GM18526 (cell line): Measurements from ENCODE around the gene TSPOAP1.

Source experiments
- POLR2A ChIP-seq: IDR thresholded peaks from 3 replicates; pipeline ENCODE4 v1.6.1; 2011; ENCODE audit not compliant: insufficient read length; ENCODE audit errors: extremely low read depth

TSPOAP1 gene

DNA sequence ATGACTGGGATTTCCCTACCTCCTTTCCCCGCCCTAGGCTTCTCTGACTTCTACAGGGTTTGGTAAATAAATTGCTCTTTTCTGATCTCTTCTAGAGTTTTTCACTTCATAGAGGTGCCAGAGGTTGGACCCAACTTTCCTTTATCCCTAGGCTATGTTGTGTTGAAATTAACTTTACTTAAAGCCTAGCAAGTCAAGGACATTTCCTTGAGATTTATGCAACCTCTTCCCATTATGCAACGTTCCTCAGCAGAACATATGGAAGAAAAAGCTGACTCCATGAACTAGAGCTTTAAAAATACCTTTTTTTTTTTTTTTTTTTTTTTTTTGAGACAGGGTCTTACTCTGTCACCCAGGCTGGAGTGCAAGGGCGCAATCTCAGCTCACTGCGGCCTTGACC is 63.3 kb downstream of the TSPOAP1 start:
- TF ChIP-seq POLR2A, result no peak

DNA sequence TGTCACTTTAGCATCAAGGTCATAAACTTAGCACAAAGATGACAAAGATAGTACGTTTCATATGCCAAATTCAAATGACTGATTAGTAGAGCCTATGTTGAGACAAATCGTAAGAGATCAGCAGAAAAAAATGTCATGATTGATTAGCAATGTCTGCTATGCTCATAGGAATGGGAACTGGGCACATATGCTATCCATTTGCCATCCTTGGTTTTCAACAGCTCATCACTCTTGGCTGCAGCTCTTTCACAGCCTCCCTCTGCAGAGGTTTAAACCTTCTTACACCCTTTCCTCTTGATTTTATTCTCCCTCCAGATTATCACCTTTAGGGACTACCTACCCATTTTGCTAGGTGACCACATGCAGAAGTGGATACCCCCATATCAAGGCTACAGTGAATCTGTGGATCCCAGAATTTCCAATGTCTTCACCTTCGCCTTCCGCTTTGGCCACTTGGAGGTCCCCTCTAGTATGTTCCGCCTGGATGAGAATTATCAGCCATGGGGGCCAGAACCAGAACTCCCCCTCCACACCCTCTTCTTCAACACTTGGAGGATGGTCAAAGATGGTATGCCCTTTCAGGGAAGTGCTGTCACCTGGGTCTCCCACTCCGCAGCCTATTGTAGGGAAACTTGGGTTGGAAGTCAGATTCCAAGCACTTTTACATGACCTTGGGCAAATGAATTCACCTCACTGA is 64.0 kb downstream of the TSPOAP1 start:
- TF ChIP-seq POLR2A, result no peak

- no peak for TF ChIP-seq POLR2A
These were observed 64.8 kb downstream of the TSPOAP1 start for GRCh38 chr17:58263773-58264172.

GRCh38 chr17:58262149-58262548 is 66.4 kb downstream of the TSPOAP1 start:
- no peak for TF ChIP-seq POLR2A

DNA sequence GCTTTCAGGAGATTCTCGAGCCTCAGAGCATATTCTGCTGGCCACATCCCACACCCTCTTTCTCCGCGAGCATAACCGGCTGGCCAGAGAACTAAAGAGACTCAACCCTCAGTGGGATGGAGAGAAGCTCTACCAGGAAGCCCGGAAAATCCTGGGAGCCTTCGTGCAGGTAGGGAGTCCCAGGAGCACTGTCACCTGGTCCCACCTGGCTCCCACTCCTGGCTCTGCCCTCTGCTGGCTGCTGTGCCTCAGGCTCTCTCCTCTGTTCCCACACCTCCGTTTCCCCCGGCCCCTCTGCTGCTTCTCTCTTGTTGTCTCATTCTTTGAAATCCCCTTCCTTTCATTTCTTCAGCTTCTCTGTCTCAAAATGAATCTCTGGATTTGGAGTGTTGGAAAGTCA is 73.8 kb downstream of the TSPOAP1 start:
- no peak for TF ChIP-seq POLR2A

DNA sequence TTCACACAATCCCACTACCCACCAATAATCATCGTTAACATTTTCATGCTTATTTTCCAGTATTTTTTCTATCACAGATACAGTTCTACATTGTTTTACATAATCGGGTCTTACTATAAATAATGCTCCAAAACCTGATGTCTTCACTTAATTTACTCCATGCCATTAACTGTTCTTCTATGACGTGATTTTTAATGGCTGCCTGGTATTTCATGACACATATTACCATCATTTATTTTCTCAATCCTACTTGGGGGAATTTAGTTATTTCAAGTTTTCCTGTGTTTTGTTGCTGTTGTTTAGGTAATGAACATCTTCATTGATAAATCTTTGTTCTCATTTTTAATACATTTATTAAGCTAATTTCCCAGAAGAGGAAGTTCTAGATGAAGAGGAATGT is 75.5 kb downstream of the TSPOAP1 start:
- TF ChIP-seq POLR2A, result no peak

DNA sequence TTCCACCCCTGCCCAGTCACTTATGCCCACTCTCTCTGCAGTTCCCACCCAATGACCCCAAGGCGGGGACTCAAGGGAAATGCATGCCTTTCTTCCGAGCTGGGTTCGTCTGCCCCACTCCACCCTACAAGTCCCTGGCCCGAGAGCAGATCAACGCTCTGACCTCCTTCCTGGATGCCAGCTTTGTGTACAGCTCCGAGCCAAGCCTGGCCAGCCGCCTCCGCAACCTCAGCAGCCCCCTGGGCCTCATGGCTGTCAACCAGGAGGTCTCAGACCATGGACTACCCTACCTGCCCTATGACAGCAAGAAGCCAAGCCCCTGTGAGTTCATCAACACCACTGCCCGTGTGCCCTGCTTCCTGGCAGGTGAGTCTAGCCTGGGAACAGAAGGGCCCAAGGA is 76.5 kb downstream of the TSPOAP1 start:
- TF ChIP-seq POLR2A, result no peak
